HFFc6 (cell line): ENCODE measurements around the gene MRPL38. TPM values are rescaled to one million over a fixed set of nuclear protein-coding genes. Genes with fewer than 3 reads are reported as not detected.
A peak's percentile ranks its signal among the peaks of the same experiment; 100 is the strongest.

ENCODE experiments used
- DNase-seq: peaks from one replicate; pipeline ENCODE4 v3.0.0-alpha.2; 2018
- H3K27ac Mint-ChIP-seq: 2 replicates; pipeline ENCODE4 v1.8.0; 2020; ENCODE audit warnings: mild to moderate bottlenecking, mixed read lengths
- H3K27me3 Mint-ChIP-seq: 2 replicates; pipeline ENCODE4 v1.8.0; 2021; ENCODE audit warnings: mild to moderate bottlenecking, moderate library complexity, mixed read lengths; ENCODE audit not compliant: insufficient read depth
- H3K36me3 Mint-ChIP-seq: 2 replicates; pipeline ENCODE4 v1.8.0; 2021; ENCODE audit warnings: low read depth, mixed read lengths
- H3K4me1 Mint-ChIP-seq: 2 replicates; pipeline ENCODE4 v1.8.0; 2020; ENCODE audit warnings: low read depth, mixed read lengths
- H3K4me3 Mint-ChIP-seq: 2 replicates; pipeline ENCODE4 v1.8.0; 2020; ENCODE audit warnings: mild to moderate bottlenecking, moderate library complexity, mixed read lengths
- H3K9me3 Mint-ChIP-seq: 2 replicates; pipeline ENCODE4 v1.8.0; 2020; ENCODE audit warnings: mild to moderate bottlenecking, mixed read lengths
- total RNA-seq, 6 experiments: library from RNA; stranded (reverse); fragmentation: NEBNext Ultra II Directional; extraction: Animal tissue kit (Norgen Biotek cat#: 25700); gene quantifications; 2 replicates in 1 of 6; 3 replicates in 5 of 6; pipeline ENCODE4 v1.2.3, GENCODE V29; 2021
- TF ChIP-seq, protein P1 (sequence below): fragments of 200-600 bp; sonication (generic); IDR thresholded peaks from 2 replicates; pipeline ENCODE4 v1.5.0; 2021; ENCODE audit warnings: antibody characterized with exemption, mild to moderate bottlenecking

Gene MRPL38
- total RNA-seq, 6 experiments from 2014 or later: 64.9 to 89.8 (median 70.3) TPM

GRCh38 chr17:75932852-75933251 is 28.2 kb upstream of the MRPL38 start:
- no peak overlapping the region for H3K4me3 Mint-ChIP-seq
- H3K27ac Mint-ChIP-seq: no peak overlapping the region
- no peak for DNase-seq

DNA sequence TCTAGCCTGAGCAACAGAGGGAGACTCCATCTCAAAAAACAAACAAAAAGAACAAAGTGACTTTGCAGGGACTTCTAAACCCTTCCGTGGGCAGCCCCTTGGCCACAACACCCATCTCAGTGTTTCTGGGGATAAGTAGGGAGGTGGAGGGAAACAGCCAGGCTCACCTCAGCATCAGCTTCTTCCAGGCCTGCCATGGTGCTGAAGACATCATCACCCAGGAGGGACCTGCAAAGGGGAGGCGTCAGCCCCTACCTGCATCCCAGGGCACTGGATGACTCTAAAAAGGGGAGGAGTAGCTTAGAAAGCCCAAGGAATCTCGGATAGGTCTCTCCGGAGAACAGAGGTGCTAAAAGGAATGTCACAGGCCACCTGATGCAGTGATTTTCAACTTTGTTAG is 26.4 kb upstream of the MRPL38 start:
- Mint-ChIP-seq H3K4me3 (no peak overlapping the region), H3K9me3 (no peaks in the 10 kb centered on the region), H3K27ac (no peak overlapping the region), H3K27me3 (no peaks in the 10 kb centered on the region), H3K36me3 (no peaks in the 10 kb centered on the region; the same call in 1 of the 2 replicates), H3K4me1 (peaks cover 6% of the 10 kb centered on the region; the same call in 1 of the 2 replicates)
- TF ChIP-seq, protein P1, sequence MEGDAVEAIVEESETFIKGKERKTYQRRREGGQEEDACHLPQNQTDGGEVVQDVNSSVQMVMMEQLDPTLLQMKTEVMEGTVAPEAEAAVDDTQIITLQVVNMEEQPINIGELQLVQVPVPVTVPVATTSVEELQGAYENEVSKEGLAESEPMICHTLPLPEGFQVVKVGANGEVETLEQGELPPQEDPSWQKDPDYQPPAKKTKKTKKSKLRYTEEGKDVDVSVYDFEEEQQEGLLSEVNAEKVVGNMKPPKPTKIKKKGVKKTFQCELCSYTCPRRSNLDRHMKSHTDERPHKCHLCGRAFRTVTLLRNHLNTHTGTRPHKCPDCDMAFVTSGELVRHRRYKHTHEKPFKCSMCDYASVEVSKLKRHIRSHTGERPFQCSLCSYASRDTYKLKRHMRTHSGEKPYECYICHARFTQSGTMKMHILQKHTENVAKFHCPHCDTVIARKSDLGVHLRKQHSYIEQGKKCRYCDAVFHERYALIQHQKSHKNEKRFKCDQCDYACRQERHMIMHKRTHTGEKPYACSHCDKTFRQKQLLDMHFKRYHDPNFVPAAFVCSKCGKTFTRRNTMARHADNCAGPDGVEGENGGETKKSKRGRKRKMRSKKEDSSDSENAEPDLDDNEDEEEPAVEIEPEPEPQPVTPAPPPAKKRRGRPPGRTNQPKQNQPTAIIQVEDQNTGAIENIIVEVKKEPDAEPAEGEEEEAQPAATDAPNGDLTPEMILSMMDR: no peak
- no peak for DNase-seq

More at GRCh38 chr17:75932852-75933251, 28.2 kb upstream of the MRPL38 start:
- no peaks in the 10 kb centered on the region; the same call in 1 of the 2 replicates for H3K27me3 Mint-ChIP-seq
- TF ChIP-seq, protein P1: no peak
- no peaks in the 10 kb centered on the region for H3K9me3 Mint-ChIP-seq
- no peaks in the 10 kb centered on the region; the same call in 1 of the 2 replicates for H3K36me3 Mint-ChIP-seq
- peaks cover 2% of the 10 kb centered on the region; the same call in 1 of the 2 replicates for H3K4me1 Mint-ChIP-seq

GRCh38 chr17:75927286-75927922 is 22.7 kb upstream of the MRPL38 start:
- no peaks in the 10 kb centered on the region; the same call in 1 of the 2 replicates for H3K36me3 Mint-ChIP-seq
- TF ChIP-seq, protein P1: peak; percentile 65
- no peak for DNase-seq
- H3K4me1 Mint-ChIP-seq: peaks cover 6% of the 10 kb centered on the region; the same call in 1 of the 2 replicates
- H3K4me3 Mint-ChIP-seq: no peak overlapping the region
- H3K27me3 Mint-ChIP-seq: no peaks in the 10 kb centered on the region
- no peak overlapping the region for H3K27ac Mint-ChIP-seq
- H3K9me3 Mint-ChIP-seq: no peaks in the 10 kb centered on the region

- H3K27ac Mint-ChIP-seq: no peak overlapping the region
- H3K4me3 Mint-ChIP-seq: no peak overlapping the region
- H3K4me1 Mint-ChIP-seq: peaks cover 6% of the 10 kb centered on the region; the same call in 1 of the 2 replicates
- no peaks in the 10 kb centered on the region for H3K27me3 Mint-ChIP-seq
- H3K9me3 Mint-ChIP-seq: no peaks in the 10 kb centered on the region
- H3K36me3 Mint-ChIP-seq: no peaks in the 10 kb centered on the region; the same call in 1 of the 2 replicates
- TF ChIP-seq, protein P1: no peak
- no peak for DNase-seq
Measured at GRCh38 chr17:75926456-75926855, 21.8 kb upstream of the MRPL38 start.

DNA sequence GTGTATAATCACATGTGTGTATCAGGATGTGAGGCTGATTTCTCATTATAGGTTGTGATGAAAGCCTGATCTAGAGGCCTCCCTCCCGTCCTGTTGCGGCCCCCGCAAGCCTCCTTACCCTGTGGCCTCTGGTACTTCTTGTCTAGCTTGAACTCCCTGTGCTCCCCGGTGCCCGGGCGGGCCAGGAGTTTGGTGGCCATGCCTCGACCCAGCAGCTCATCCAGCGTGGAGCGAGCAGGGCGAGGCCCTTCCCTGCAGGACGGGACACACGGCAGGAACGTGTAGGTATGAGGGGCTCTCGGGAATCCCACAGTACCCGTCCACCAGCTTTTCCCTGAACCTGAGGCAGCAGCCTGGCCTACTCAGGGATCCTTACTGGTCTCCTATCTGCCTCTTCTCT is 21.2 kb upstream of the MRPL38 start:
- H3K9me3 Mint-ChIP-seq: no peaks in the 10 kb centered on the region
- no peaks in the 10 kb centered on the region; the same call in 1 of the 2 replicates for H3K36me3 Mint-ChIP-seq
- no peaks in the 10 kb centered on the region for H3K27me3 Mint-ChIP-seq
- DNase-seq: no peak
- peaks cover 6% of the 10 kb centered on the region; the same call in 1 of the 2 replicates for H3K4me1 Mint-ChIP-seq
- no peak overlapping the region for H3K27ac Mint-ChIP-seq
- TF ChIP-seq, protein P1: no peak
- H3K4me3 Mint-ChIP-seq: no peak overlapping the region
